ENCODE measurements around the gene KRTAP10-7.
"Not testable (repeated sequence)": the region's sequence is repeated elsewhere in the genome, so short reads cannot be mapped to it uniquely, and the experiment has no call there.

Gene KRTAP10-7

DNA sequence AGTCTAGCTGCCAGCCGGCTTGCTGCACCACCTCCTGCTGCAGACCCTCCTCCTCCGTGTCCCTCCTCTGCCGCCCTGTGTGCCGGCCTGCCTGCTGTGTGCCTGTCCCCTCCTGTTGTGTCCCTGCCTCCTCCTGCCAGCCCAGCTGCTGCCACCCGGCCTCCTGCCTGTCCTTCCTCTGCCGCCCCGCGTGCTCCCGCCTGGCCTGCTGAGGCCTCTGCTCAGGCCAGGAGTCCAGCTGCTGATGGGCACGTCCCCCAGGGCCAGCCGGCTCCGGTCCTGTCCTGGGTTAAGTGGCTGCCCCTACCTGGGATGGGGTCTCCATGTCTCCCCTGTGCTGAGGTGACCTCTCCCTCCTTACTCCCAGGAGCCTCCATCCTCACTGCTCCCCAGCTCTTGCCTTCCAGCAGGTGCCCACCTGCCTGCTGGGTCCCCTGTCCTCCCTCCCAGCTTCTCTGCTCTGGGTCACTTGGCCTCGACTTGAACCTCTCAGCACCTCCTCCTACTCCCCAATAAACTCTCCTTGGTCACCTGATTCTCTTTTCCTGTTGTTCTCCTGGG, 12.4 kb downstream of the KRTAP10-7 start:
- no peak for DNase-seq

DNA sequence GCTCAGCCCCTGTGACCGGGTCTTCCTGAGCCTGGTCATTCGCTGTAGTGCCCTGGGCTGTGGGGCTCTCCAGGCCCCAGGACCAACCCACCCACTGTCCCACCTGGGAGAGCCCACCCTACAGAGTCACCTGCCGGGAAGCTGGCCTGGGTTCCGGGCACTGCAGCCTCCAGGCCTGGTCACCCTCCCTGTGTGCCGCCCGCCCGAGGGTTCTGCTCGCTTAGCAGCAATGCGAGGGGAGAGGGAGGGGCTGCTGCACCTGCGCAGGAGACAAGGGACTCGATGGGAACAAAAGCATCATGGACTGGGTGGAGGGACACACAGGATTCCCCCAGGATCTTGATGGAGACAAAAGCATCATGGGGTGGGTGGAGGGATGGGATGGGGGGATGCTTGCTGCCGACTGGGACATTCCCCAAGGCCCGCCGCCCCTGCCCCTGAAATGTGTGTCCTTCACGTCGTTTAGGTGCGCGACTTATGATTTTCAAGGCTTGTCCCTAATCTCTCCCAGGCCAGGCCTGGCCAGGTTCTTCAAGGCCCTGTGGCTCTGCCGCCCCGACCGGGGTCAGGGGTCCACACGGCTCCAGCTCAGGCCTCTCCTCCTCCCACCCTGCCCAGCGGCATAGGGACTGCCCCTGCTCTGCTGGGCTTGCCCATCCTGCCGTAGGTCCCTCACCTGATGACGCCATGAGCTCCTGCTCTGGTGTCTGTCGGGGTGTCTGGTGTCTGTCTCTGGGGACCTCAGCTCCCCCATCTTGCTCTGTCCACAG, 13.2 kb downstream of the KRTAP10-7 start:
- DNase-seq = no peak

DNA sequence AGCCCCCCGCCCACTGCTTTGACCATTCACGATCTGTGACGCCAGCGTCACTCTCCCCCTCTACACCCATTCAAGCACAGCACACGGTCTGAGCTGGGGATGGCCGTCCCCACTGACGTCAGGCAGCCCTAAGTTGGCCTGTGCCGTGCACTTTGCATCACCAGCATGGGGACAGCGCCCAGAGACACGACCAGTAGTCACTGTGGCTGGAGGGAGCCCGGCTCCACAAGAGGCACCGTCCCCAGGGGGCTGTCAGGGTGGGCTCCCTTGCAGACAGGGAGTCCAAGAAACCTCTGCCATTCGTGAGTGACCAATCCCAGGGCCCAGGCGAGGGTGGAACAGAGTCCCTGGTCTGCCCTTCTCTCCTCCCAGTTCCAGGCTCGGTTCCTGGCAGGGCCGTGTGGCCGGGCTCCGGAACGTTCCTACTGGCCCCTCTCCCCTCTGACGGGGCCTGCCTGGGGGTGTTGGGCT, 13.8 kb downstream of the KRTAP10-7 start:
- no peak for DNase-seq

DNA sequence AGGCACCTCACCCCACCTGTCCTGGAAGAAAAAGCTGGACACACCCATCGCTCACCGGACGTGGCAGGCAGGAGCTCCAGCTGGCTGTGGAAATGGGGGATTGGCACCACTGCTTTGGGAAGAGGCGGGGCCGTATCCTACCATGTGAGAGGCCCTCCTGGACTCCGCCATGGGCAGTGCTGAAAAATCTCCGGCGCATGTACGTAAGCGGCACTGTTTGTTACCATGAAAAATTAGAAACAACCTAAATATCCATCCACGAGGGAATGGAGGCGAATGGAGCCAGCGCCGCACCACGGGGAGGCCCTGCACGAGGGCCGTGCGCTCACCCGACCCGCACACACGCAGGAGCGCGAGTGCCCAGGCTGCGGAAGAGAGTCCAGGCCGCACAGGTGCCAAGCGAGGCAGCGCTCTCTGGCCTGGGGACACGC, 14.6 kb downstream of the KRTAP10-7 start:
- no peak for DNase-seq

DNA sequence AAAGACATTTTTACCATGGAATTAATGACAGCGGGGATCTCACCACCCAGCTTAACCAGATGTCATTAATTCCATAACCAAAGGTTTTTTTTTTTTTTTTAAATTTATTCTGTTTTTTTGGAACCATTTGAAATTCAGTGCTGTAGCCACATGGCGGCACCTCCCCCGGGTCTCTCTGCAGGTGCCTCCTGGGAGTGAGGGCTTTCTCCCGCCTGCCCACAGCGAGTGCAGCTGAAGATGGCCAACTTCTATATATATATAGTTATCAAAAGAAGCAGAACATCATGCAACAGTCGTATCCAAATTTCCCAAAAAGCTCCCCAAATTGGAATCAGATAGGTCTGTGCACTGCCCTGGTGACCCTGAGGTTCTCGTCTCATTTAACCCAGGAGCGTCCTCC, 15.1 kb downstream of the KRTAP10-7 start:
- peak; percentile 31 for DNase-seq

DNA sequence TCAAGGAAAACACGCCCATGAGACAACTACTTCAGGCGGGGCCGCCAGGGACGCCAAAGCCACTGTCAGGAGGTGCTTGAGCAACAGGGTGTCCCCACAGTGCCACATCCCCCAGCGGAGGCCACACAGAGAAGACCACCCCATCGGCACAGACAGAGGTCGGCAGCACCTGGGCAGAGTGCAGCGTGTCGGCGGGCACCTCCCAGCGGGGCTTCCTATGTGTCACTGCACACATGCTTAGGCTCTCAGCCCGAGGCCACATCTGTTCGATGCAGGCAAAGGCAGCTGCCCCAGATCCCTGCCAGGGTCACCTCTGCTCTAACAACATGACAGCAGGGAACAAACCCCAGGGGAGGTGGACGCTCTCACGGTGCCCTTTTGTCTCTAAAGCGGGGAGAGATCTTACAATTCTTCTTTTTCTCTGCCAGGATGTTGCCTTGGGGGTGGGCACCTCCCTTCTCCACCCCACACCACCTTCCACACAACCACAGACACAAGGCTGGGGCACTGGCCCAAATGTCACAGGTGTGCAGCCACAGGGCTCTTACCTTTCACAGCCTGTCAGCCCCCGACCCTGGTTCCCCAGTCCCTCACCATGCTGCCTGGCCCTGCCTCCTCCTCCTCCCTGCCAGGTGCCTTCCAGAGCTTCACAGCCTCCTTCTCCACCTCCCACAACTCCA, 15.7 kb downstream of the KRTAP10-7 start:
- peak; percentile 87 for DNase-seq

DNA sequence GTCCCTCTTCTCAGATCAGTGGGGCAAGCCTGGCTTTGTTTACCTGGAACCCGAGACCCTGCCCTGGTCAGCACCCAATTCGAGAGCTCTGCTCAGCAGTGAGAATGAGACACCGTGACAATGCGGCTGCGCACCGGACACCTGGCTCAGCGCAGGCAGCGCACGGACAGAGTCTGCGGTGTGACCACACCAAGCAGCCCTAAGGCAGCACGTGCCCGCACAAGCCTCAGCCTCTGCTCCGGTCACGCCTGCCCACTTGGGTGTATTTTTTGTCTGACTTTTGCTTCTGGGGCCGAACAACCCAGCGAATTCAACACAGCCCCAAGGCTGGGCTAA, 16.2 kb downstream of the KRTAP10-7 start:
- DNase-seq = no peak

DNA sequence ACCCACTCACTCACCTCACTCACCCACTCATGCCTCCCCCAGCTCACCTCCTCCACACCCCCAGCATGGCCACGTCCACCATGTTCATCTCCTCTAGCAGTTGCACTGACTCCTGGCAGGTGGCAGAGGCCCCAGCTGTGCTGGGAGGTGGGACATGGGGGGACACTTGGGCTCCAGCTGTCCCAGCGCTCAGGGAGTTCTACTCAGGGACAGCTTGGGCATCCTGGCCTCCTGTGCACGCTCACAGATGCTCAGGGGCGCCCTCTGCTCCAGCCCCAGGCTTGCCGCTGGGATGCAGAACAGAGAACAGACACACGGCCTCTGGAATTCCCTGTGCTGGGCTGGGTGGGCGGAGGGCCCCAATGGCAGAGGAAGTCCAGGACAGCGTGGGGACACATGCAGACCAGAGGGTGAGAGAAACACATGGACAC, 16.7 kb downstream of the KRTAP10-7 start:
- peak; percentile 39 for DNase-seq

DNA sequence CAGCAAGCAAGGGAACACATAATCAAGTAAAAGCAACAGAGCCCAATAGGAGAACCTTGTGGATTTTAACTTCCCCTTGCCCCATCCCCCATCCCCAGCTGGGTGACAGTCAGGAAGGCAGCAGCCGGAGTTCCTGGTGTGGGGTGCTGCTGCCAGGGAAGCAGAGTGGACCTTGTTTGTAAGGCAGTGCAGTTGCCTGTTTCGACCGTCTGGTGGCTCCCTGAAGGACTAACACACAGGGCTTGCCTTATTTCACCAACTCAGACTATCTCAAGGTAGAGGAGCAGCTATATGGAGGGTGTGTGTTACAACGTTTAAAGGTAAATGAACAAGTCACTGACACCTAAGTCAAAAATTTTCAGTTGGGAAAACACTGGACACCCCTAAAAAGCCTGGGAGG, 18.1 kb downstream of the KRTAP10-7 start:
- no peak for DNase-seq

DNA sequence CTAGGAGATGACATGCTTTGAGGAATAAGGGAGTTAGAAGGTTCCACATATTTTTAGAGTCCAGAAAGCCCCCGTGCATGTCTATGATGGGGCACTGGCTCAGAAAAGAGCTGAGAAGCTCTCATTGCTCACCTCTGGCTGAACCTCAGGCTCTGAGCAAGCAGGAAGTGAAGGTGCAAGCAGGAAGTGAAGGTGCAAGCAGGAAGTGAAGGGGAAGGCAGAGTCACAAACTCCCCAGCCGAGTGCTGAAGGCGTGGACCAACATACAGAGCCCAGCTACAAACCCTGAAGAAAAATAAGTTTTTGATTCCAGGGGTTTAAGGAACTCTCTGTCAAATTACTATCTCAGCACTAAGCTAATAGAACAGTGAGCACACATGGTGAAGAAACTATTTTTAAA, 18.5 kb downstream of the KRTAP10-7 start:
- DNase-seq = no peak

DNA sequence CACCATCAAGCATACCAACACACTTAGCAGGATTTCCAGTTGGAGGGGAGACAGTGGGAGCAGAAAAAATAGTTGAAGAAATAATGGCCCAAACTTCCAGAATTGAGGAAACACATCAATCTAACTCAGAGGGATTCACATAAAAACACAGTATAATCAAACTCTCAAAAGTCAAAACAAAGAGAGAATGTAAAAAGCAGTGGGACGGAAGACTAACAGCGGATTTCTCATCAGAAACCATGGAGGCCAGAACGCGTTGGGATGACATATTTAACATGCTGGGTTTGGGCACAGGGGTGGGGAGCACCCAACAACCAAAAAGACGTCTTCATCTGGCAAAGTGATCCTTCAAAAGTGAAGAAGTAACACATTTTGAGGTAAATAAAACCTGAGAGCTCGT, 19.5 kb downstream of the KRTAP10-7 start:
- no peak for DNase-seq

DNA sequence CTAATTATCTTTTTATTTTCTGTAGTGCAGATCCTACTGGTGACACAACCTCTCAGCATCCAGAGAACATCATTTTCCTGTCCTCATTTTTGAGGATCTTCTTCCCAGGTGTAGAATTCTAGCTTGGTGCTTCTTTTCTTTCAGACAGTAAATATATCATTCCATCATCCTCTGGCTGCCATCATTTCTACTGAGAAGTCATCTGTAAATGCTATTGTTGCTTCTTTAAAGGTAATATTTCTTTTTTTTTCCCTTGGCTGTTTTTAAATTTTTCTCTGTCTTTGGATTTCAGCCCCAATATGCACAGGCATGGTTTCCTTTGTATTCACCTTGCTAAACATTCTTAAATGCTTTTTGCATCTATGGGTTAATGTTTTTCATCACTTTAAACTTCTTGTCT, 23.2 kb downstream of the KRTAP10-7 start:
- no peak for DNase-seq

DNA sequence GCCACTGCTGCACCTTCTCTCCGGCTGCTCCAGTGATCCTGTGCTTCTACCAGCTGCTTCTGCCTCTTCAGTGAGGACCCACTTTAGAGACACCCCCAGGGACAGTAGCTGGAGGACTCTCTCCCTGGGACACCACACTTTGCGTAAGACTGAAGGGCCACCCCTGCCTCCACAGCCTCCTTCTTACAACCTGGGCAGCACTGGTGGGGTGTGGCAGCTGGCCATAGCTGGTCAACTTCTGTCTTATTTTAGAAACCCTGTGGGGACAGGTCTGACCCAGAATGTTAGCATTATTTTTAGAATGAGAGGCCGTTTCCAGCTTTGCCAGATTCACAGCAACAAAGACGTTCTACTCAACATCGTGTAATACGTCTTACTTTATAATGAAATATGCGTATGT, 25.4 kb downstream of the KRTAP10-7 start:
- DNase-seq = no peak

DNA sequence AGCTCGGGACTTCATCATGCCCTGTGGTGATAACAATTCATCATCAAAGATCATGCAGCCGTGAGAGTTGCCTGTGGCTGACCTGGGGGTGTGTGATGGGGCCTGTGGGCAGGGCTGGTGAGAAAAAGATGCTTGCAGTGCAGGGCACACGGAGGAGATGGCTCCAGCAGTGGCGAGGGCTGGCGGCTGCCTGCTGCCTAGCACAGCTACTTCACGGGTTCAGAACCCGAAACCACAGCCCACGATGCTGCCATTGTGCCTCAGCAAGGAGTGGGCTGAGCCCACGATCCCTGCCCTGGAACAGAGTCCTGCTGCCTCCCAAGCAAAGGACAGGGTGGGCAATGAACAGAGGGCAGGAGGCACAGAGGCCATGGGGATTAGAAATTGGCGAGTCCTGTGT, 25.9 kb downstream of the KRTAP10-7 start:
- no peak for DNase-seq

DNA sequence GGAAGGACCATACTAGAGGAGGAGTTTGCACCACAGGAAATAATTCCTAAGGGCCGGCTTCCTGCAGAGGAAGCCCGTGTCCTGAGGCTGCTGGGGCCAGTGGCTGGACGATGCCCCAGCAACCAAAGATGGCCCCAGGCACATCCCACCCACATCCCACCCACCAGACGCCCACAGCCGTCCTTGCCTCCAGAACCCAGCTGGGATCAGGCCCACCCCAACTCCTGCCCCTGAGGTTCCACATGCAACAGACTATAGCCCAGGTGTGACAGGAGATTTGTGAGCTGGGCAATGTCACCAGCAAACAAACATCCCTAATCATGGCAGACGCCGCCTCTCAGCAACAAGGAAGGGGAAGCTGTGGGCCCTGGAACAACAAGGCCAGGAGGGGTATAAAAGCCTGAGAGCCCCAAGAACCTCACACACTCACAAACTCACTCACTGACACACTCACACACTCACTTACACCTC, 26.3 kb downstream of the KRTAP10-7 start, which contains the start of gene KRTAP10-9:
Gene KRTAP10-9 (plus strand): TSS at position 421 of the 471 bp plus-strand sequence. CDS start 79 bp downstream, outside the sequence.
- no peak for DNase-seq

DNA sequence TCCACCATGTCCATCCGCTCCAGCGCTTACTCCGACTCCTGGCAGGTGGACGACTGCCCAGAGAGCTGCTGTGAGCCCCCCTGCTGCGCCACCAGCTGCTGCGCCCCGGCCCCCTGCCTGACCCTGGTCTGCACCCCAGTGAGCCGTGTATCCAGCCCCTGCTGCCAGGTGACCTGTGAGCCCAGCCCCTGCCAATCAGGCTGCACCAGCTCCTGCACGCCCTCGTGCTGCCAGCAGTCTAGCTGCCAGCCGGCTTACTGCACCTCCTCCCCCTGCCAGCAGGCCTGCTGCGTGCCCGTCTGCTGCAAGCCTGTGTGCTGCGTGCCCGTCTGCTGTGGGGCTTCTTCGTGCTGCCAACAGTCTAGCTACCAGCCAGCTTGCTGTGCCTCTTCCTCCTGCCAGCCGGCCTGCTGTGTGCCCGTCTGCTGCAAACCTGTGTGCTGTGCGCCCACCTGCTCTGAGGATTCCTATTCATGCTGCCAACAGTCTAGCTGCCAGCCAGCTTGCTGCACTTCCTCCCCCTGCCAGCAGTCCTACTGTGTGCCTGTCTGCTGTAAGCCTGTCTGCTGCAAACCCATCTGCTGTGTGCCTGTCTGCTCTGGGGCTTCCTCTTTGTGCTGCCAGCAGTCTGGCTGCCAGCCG, 26.9 kb downstream of the KRTAP10-7 start:
- not testable (repeated sequence) for DNase-seq

DNA sequence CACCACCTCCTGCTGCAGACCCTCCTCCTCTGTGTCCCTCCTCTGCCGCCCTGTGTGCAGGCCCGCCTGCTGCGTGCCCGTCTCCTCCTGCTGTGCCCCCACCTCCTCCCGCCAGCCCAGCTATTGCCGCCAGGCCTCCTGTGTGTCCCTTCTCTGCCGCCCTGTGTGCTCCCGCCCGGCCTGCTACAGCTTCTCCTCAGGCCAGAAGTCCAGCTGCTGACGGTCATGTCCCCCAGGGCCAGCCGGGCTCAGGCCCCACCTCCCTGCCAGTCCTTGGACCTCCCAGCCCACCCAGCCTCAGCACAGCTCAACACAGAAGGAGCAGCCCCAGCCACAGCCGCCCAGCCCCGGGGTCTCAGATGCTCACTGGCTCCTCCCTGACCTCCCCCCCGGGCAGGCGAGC, 27.4 kb downstream of the KRTAP10-7 start:
- DNase-seq = not testable (repeated sequence)

DNA sequence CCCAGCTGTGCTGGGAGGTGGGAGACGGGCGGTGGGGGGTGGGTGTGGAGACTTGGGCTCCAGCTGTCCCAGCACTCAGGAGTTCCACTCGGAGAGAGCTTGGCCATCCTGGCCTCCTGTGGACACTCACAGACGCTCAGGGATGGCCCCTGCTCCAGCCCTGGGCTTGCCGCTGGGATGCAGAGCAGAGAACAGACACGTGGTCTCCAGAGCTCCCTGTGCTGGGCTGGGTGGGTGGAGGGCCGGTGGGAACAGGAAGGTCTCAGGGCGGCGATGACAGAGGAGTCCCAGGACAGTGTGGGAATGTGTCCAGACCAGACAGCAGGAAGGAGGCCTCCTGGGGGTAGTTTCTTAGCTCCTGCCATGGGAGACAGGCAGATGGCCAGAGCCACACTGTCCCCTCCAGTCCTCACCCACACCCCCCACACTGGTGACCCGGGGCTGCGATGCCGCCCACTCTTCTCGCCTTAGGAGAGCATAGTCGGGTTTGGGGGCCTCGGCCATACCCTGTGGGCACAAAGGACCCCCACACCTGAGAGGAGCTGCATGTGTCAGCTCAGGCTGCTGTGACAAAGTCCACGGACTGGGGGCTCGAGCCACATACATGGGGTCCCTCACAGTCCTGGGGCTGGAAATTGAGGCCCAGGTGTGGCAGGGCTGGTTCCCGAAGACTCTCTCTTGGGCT, 28.5 kb downstream of the KRTAP10-7 start:
- no peak for DNase-seq

DNA sequence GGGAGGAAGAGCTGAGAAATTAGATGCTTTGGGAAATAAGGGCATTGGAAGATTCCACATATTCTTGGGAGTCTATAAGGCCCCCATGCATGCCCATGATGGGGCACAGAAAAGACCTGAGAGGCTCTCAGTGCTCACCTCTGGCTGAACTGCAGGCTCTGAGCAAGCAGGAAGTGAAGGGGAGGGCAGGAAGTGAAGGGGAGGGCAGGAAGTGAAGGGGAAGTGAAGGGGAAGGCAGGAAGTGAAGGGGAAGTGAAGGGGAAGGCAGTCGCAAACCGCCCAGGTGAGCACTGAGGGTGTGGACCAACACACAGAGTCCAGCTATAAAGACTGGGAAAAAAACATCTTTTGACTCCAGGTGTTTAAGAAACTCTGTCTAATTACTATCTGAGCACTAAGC, 30.0 kb downstream of the KRTAP10-7 start:
- DNase-seq = no peak

DNA sequence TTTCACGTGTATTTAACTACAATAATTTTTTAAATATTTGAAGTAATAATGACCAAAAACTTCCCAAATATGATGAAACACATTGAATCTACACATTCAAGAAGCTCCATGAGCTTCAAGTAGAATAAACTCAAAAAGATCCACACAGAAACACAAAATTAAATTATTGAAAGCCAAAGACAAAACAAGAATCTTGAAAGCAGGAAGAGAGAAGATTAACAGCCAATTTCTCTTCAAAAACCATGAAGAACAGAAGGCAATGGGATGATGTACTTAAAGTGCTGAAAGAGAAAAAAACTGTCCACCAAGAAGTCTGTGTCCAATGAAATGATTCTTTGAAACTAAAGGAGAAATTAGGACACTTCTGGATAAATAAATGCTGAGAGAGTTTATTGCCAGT, 31.7 kb downstream of the KRTAP10-7 start:
- no peak for DNase-seq

DNA sequence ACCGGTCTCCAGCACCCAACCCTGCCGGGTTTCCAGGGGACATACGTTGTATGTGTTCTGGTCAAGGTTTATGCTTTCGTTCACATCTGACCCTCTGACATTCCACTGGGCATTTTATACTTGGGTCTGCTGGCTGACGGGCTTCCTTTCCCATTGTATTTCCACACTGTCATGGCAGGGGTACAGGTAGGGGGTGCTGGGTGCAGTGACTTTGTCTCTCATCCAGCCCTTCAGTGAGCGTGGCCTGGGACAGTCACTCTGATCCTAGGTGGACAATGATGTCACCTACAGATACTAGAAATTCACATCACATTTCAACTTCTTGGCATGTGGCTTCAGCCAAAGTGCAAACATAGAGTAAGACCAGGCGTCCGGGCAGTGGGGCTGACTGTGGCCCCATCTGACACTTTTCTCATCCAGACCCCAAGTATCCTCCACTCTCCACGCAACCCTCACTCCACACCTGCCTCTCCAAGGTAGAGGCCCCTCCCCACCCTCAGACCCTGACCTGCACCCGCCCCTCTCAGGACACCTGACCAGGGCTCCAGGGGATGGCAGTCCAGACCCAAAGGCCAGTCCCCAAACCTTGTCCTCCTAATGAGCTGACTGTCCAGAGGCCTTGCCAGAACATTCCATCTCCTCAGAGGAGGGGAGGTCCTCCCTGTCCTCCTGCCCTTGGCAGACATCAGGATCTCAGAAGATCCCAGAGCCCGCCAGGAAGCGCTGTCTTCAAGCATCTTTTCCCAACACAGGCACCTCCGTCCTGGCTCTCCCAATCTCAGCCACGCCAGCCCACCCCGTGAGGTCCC, 36.0 kb downstream of the KRTAP10-7 start:
- no peak for DNase-seq

All from NCI-H2171 treated with DMSO at 0.1 percent for 48 hours (cell line).